ENCODE results near the gene FMR1. TPM values are rescaled to one million over a fixed set of nuclear protein-coding genes. Genes with fewer than 3 reads are reported as not detected.

Gene FMR1
- total RNA-seq, 1 donor from 2014 or later = 45.6 TPM

DNA sequence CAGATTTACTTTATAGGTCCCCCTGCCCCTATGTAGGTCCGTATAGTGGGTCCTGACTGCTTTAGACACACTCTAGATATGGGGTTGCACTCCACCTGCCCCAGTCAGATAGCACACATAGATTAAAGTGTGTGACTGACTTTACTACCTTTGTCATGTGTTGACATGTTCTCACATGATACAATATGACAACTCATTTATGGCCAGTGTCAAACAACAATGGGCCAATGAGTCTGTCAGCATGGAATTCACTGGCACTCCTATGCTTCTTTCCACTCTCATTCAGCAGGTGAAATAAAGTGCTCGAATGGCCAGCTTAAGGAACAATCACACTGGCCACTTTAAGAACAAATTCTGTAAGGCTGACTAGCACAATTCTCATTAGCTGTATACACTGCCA is 45.6 kb downstream of the FMR1 start:
- no peaks in the 10 kb centered on the region for H3K27me3 Mint-ChIP-seq (ENCODE audit: low read depth, unreplicated experiment)
- no peak overlapping the region for H3K27ac Mint-ChIP-seq (ENCODE audit: unreplicated experiment)
- peaks cover 2% of the 10 kb centered on the region for H3K36me3 Mint-ChIP-seq (ENCODE audit: low read depth, unreplicated experiment)
- H3K27ac ChIP-seq (ENCODE audit: low read depth, low read length) = no peak overlapping the region
- no peaks in the 10 kb centered on the region for H3K4me1 ChIP-seq (ENCODE audit: insufficient read depth, low read length)
- no peak overlapping the region for H3K9ac ChIP-seq (ENCODE audit: low read length)
- H3K79me2 ChIP-seq (ENCODE audit: insufficient read depth, low read length) = no peaks in the 10 kb centered on the region
- H3K4me3 Mint-ChIP-seq (ENCODE audit: unreplicated experiment) = no peak overlapping the region
- no peak overlapping the region for H2AFZ ChIP-seq (ENCODE audit: low read depth, low read length)
- H4K20me1 ChIP-seq (ENCODE audit: insufficient read depth, low read length) = no peaks in the 10 kb centered on the region
- TF ChIP-seq EZH2 (IDR thresholded peaks at IDR 0.05; ENCODE audit: insufficient read depth, low read length) = no peak
- TF ChIP-seq, protein P1, sequence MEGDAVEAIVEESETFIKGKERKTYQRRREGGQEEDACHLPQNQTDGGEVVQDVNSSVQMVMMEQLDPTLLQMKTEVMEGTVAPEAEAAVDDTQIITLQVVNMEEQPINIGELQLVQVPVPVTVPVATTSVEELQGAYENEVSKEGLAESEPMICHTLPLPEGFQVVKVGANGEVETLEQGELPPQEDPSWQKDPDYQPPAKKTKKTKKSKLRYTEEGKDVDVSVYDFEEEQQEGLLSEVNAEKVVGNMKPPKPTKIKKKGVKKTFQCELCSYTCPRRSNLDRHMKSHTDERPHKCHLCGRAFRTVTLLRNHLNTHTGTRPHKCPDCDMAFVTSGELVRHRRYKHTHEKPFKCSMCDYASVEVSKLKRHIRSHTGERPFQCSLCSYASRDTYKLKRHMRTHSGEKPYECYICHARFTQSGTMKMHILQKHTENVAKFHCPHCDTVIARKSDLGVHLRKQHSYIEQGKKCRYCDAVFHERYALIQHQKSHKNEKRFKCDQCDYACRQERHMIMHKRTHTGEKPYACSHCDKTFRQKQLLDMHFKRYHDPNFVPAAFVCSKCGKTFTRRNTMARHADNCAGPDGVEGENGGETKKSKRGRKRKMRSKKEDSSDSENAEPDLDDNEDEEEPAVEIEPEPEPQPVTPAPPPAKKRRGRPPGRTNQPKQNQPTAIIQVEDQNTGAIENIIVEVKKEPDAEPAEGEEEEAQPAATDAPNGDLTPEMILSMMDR (IDR thresholded peaks at IDR 0.05; ENCODE audit: insufficient read depth, low read depth, low read length) = no peak
- FAIRE-seq = no peak
- no peaks in the 10 kb centered on the region for H3K27me3 ChIP-seq (ENCODE audit: insufficient read depth, low read length)
- H3K9me3 ChIP-seq (ENCODE audit: insufficient read depth, low read depth, low read length) = no peaks in the 10 kb centered on the region
- H3K4me1 Mint-ChIP-seq (ENCODE audit: low read depth, unreplicated experiment) = peaks cover 16% of the 10 kb centered on the region
- no peak for DNase-seq (ENCODE audit: low read depth)
- H3K9me3 Mint-ChIP-seq (ENCODE audit: unreplicated experiment) = no peaks in the 10 kb centered on the region
- H3K4me2 ChIP-seq (ENCODE audit: low read length) = no peak overlapping the region
- no peaks in the 10 kb centered on the region for H3K36me3 ChIP-seq (ENCODE audit: insufficient read depth, low read length)
- no peak overlapping the region for H3K4me3 ChIP-seq (ENCODE audit: insufficient read depth, low read depth, low read length)

DNA sequence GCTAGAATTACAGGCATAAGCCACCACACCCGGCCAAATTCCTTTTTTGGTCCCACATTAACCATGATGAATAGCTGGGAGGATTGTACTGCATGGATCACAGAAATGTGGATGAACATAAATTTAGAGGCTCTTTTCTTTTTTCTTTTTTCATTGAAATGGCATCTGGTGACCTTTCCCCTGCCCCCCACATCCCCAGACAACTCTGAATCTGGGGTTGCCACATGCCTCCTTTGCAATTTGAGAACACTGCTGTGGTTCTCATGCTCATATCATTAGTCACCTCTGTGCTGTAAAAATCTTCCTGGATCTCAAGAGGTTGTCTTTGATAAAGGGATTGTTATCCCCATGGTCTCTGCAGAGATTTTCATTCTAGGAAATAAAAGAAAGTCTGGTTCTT is 46.6 kb downstream of the FMR1 start:
- Mint-ChIP-seq H3K27ac (ENCODE audit: unreplicated experiment) (peak overlapping the region; percentile 69), H3K9me3 (ENCODE audit: unreplicated experiment) (no peaks in the 10 kb centered on the region), H3K4me3 (ENCODE audit: unreplicated experiment) (no peak overlapping the region), H3K27me3 (ENCODE audit: low read depth, unreplicated experiment) (no peaks in the 10 kb centered on the region), H3K36me3 (ENCODE audit: low read depth, unreplicated experiment) (peaks cover 2% of the 10 kb centered on the region), H3K4me1 (ENCODE audit: low read depth, unreplicated experiment) (peaks cover 16% of the 10 kb centered on the region)
- Histone ChIP-seq H4K20me1 (ENCODE audit: insufficient read depth, low read length) (no peaks in the 10 kb centered on the region), H3K27me3 (ENCODE audit: insufficient read depth, low read length) (no peaks in the 10 kb centered on the region), H3K4me3 (ENCODE audit: insufficient read depth, low read depth, low read length) (no peak overlapping the region), H2AFZ (ENCODE audit: low read depth, low read length) (no peak overlapping the region), H3K79me2 (ENCODE audit: insufficient read depth, low read length) (no peaks in the 10 kb centered on the region), H3K4me1 (ENCODE audit: insufficient read depth, low read length) (no peaks in the 10 kb centered on the region), H3K9ac (ENCODE audit: low read length) (no peak overlapping the region), H3K36me3 (ENCODE audit: insufficient read depth, low read length) (no peaks in the 10 kb centered on the region), H3K9me3 (ENCODE audit: insufficient read depth, low read depth, low read length) (no peaks in the 10 kb centered on the region), H3K4me2 (ENCODE audit: low read length) (peak overlapping the region; percentile 19), H3K27ac (ENCODE audit: low read depth, low read length) (no peak overlapping the region)
- TF ChIP-seq, protein P1 (IDR thresholded peaks at IDR 0.05; ENCODE audit: insufficient read depth, low read depth, low read length) = no peak
- TF ChIP-seq EZH2 (IDR thresholded peaks at IDR 0.05; ENCODE audit: insufficient read depth, low read length) = no peak
- FAIRE-seq (peak; percentile 20), DNase-seq (ENCODE audit: low read depth) (peak; percentile 52)

DNA sequence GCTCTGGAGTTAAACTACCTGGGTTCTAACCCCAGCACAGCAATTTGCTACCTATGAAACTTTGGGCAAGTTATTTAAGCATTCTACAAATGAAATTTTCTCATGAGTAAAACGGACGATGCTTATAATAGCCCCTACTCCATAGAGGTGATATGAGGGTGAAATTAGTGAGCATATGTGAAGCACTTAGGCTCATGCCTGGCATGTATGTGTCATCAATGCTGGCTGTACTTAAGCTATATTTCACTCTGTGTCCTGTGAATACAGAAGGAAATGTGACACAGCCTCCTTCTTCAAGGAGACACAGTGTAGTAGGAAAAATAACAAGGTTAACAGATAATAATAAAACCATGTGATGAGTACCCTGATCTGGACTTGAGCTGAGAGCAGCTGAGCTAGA is 49.0 kb downstream of the FMR1 start:
- DNase-seq (ENCODE audit: low read depth) (no peak), FAIRE-seq (no peak)
- Histone ChIP-seq H3K4me3 (ENCODE audit: insufficient read depth, low read depth, low read length) (no peak overlapping the region), H3K4me2 (ENCODE audit: low read length) (no peak overlapping the region), H4K20me1 (ENCODE audit: insufficient read depth, low read length) (no peaks in the 10 kb centered on the region), H3K36me3 (ENCODE audit: insufficient read depth, low read length) (no peaks in the 10 kb centered on the region), H3K27me3 (ENCODE audit: insufficient read depth, low read length) (no peaks in the 10 kb centered on the region), H2AFZ (ENCODE audit: low read depth, low read length) (no peak overlapping the region), H3K79me2 (ENCODE audit: insufficient read depth, low read length) (no peaks in the 10 kb centered on the region), H3K27ac (ENCODE audit: low read depth, low read length) (no peak overlapping the region), H3K9ac (ENCODE audit: low read length) (no peak overlapping the region), H3K9me3 (ENCODE audit: insufficient read depth, low read depth, low read length) (no peaks in the 10 kb centered on the region), H3K4me1 (ENCODE audit: insufficient read depth, low read length) (no peaks in the 10 kb centered on the region)
- Mint-ChIP-seq H3K27ac (ENCODE audit: unreplicated experiment) (no peak overlapping the region), H3K9me3 (ENCODE audit: unreplicated experiment) (no peaks in the 10 kb centered on the region), H3K4me1 (ENCODE audit: low read depth, unreplicated experiment) (peaks cover 16% of the 10 kb centered on the region), H3K27me3 (ENCODE audit: low read depth, unreplicated experiment) (no peaks in the 10 kb centered on the region), H3K36me3 (ENCODE audit: low read depth, unreplicated experiment) (peaks cover 2% of the 10 kb centered on the region), H3K4me3 (ENCODE audit: unreplicated experiment) (no peak overlapping the region)
- TF ChIP-seq EZH2 (IDR thresholded peaks at IDR 0.05; ENCODE audit: insufficient read depth, low read length) = no peak
- TF ChIP-seq, protein P1 (IDR thresholded peaks at IDR 0.05; ENCODE audit: insufficient read depth, low read depth, low read length) = no peak
